DOHH2 (cell line): ENCODE measurements around the gene ADAMTS12.

Experiments
- H3F3A ChIP-seq: fragments of 200-600 bp; sonication (generic), shearing (Covaris generic); 2 replicates; pipeline ENCODE4 v1.6.0; 2016; ENCODE audit warnings: antibody characterized with exemption, mild to moderate bottlenecking; ENCODE audit not compliant: control insufficient read depth, insufficient read depth
- H3K27ac ChIP-seq: fragments of 200-600 bp; sonication (generic); 2 replicates; pipeline ENCODE4 v1.5.1; 2014; ENCODE audit warnings: low read depth, mild to moderate bottlenecking, low read length, moderate library complexity
- H3K27me3 ChIP-seq: fragments of 200-600 bp; sonication (generic); 2 replicates; pipeline ENCODE4 v1.6.1; 2014; ENCODE audit warnings: mild to moderate bottlenecking, low read length, mixed read lengths; ENCODE audit not compliant: control insufficient read depth
- H3K36me3 ChIP-seq: fragments of 200-600 bp; sonication (generic); 2 replicates; pipeline ENCODE4 v1.6.1; 2014; ENCODE audit warnings: mild to moderate bottlenecking, low read length, moderate library complexity, mixed read lengths; ENCODE audit not compliant: control insufficient read depth
- H3K4me1 ChIP-seq: fragments of 200-600 bp; sonication (generic); 2 replicates; pipeline ENCODE4 v1.6.1; 2014; ENCODE audit warnings: mild to moderate bottlenecking, low read length, mixed read lengths; ENCODE audit not compliant: control insufficient read depth
- H3K4me2 ChIP-seq: fragments of 200-600 bp; sonication (generic); 2 replicates; pipeline ENCODE4 v1.6.0; 2014; ENCODE audit warnings: mild to moderate bottlenecking, low read length, moderate library complexity
- H3K4me3 ChIP-seq: fragments of 200-600 bp; sonication (generic); 2 replicates; pipeline ENCODE4 v1.5.1; 2014; ENCODE audit warnings: mild to moderate bottlenecking, low read length, mixed read lengths
- H3K79me2 ChIP-seq: fragments of 200-600 bp; sonication (generic); 2 replicates; pipeline ENCODE4 v1.6.1; 2014; ENCODE audit warnings: mild to moderate bottlenecking, low read length, mixed read lengths; ENCODE audit not compliant: control insufficient read depth
- H3K9me2 ChIP-seq: fragments of 200-600 bp; sonication (generic); replicated peaks from 2 replicates; pipeline ENCODE4 v1.6.1; 2014; ENCODE audit warnings: mild to moderate bottlenecking, low read length, mixed read lengths; ENCODE audit not compliant: control insufficient read depth
- H3K9me3 ChIP-seq: fragments of 200-600 bp; sonication (generic); 2 replicates; pipeline ENCODE4 v1.6.1; 2014; ENCODE audit warnings: antibody characterized with exemption, low read length, mixed read lengths; ENCODE audit not compliant: control insufficient read depth, insufficient read depth
- H4K20me1 ChIP-seq: fragments of 200-600 bp; sonication (generic); 2 replicates; pipeline ENCODE4 v1.6.0; 2014; ENCODE audit warnings: low read depth, mild to moderate bottlenecking, antibody characterized with exemption, low read length, moderate library complexity; ENCODE audit not compliant: control insufficient read depth, insufficient read depth
- CTCF ChIP-seq: fragments of 200-600 bp; sonication (generic); IDR thresholded peaks from one replicate; pipeline ENCODE4 v1.5.1; 2014; ENCODE audit warnings: antibody characterized with exemption, mild to moderate bottlenecking, low read depth, low read length; ENCODE audit not compliant: poor library complexity, severe bottlenecking
- EZH2phosphoT487 ChIP-seq: fragments of 200-600 bp; sonication (generic); IDR thresholded peaks from 2 replicates; pipeline ENCODE4 v1.6.1; 2017; ENCODE audit warnings: borderline replicate concordance, mild to moderate bottlenecking, antibody characterized with exemption, low read length, moderate library complexity, mixed read lengths

ADAMTS12 gene

GRCh38 chr5:33583332-33583731, 308.5 kb downstream of the ADAMTS12 start:
- Histone ChIP-seq H3K4me2 (no peak overlapping the region), H3K9me3 (no peaks in the 10 kb centered on the region), H3K27me3 (no peaks in the 10 kb centered on the region), H3K4me1 (no peaks in the 10 kb centered on the region), H3K9me2 (no peaks in the 10 kb centered on the region), H4K20me1 (no peaks in the 10 kb centered on the region), H3K4me3 (no peak overlapping the region), H3F3A (no peaks in the 10 kb centered on the region), H3K27ac (no peak overlapping the region), H3K36me3 (no peaks in the 10 kb centered on the region), H3K79me2 (no peaks in the 10 kb centered on the region)
- no peak for TF ChIP-seq EZH2phosphoT487
- TF ChIP-seq CTCF = no peak

- Histone ChIP-seq H3K9me2 (no peaks in the 10 kb centered on the region), H3K27ac (no peak overlapping the region), H3K4me2 (no peak overlapping the region), H3F3A (no peaks in the 10 kb centered on the region), H3K27me3 (no peaks in the 10 kb centered on the region), H3K4me3 (no peak overlapping the region), H3K9me3 (no peaks in the 10 kb centered on the region), H3K4me1 (no peaks in the 10 kb centered on the region), H3K79me2 (no peaks in the 10 kb centered on the region), H4K20me1 (no peaks in the 10 kb centered on the region), H3K36me3 (no peaks in the 10 kb centered on the region)
- TF ChIP-seq CTCF (no peak), EZH2phosphoT487 (no peak)
Observed at GRCh38 chr5:33582417-33582816, 309.4 kb downstream of the ADAMTS12 start.

- no peak overlapping the region for H3K4me2 ChIP-seq
- H3K27me3 ChIP-seq = no peaks in the 10 kb centered on the region
- no peaks in the 10 kb centered on the region for H3K4me1 ChIP-seq
- H3K36me3 ChIP-seq = no peaks in the 10 kb centered on the region
- no peaks in the 10 kb centered on the region for H3K9me2 ChIP-seq
- H3K4me3 ChIP-seq = no peak overlapping the region
- no peaks in the 10 kb centered on the region for H3K9me3 ChIP-seq
- H3K79me2 ChIP-seq = no peaks in the 10 kb centered on the region
- H3K27ac ChIP-seq = no peak overlapping the region
- TF ChIP-seq CTCF = no peak
- no peak for TF ChIP-seq EZH2phosphoT487
- no peaks in the 10 kb centered on the region for H4K20me1 ChIP-seq
- no peaks in the 10 kb centered on the region for H3F3A ChIP-seq
Observed at GRCh38 chr5:33579789-33580188, 312.0 kb downstream of the ADAMTS12 start.

GRCh38 chr5:33579152-33579551, 312.6 kb downstream of the ADAMTS12 start:
- TF ChIP-seq EZH2phosphoT487 = no peak
- TF ChIP-seq CTCF = no peak
- H3K27me3 ChIP-seq = no peaks in the 10 kb centered on the region
- no peaks in the 10 kb centered on the region for H3K9me3 ChIP-seq
- no peaks in the 10 kb centered on the region for H4K20me1 ChIP-seq
- H3K79me2 ChIP-seq = no peaks in the 10 kb centered on the region
- no peaks in the 10 kb centered on the region for H3K4me1 ChIP-seq
- no peak overlapping the region for H3K4me3 ChIP-seq
- no peak overlapping the region for H3K27ac ChIP-seq
- no peak overlapping the region for H3K4me2 ChIP-seq
- H3K9me2 ChIP-seq = no peaks in the 10 kb centered on the region
- no peaks in the 10 kb centered on the region for H3F3A ChIP-seq
- no peaks in the 10 kb centered on the region for H3K36me3 ChIP-seq
